Measurements from ENCODE around the gene NCF2. TPM values are rescaled to one million over a fixed set of nuclear protein-coding genes. Genes with fewer than 3 reads are reported as not detected.

The NCF2 gene
- total RNA-seq, 2 experiments from 2014 or later, result 6.0 to 9.8 TPM

DNA sequence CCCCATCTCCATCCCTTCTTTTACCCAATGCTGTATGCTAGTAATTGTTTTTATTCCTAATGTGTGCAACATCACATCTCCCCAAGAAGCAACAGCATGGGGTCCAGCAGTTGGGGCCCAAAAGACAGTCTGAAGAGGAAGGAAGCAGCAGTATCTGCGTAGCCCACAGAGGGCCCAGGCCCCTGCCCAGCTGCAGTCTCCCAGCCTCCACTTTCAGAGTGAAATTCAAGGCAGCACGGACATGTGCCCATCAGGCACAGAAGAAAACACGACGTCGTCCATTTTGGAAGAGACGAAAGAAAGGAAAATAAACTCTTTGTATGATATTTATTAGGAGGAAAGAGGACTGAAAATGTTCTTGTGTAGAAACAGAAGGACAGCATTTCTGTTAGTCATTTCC, 37.4 kb downstream of the NCF2 start:
- Mint-ChIP-seq H3K4me1 (peaks cover 1% of the 10 kb centered on the region), H3K4me3 (no peak overlapping the region), H3K27ac (peak overlapping the region; percentile 50), H3K36me3 (peaks cover 54% of the 10 kb centered on the region), H3K9me3 (ENCODE audit: low read depth) (no peaks in the 10 kb centered on the region), H3K27me3 (no peaks in the 10 kb centered on the region)
- ATAC-seq (no peak), DNase-seq (no peak)
- CTCF ChIA-PET, result no interaction called here

DNA sequence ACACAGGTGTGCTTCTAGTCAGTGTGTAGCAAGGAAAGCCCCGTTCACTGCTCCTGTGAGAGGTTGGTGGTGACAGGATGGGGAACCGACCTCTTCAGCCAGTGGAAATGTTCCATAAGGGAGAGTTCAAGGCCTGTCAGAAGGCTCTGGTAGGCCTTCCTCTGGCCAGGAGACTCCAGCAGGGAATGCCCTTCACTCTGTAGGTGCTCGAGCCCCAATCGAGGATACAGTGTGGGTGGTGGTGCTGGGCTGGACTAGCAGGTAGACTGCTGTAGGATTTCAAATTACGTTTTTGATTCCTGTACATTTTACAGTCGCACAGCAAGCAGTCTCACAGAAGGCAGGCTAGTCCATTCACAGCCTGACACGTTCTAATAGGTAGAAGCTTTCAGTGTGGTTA, 37.8 kb downstream of the NCF2 start:
- peaks cover 53% of the 10 kb centered on the region for H3K36me3 Mint-ChIP-seq
- H3K27ac Mint-ChIP-seq, result no peak overlapping the region
- H3K4me1 Mint-ChIP-seq, result peaks cover 2% of the 10 kb centered on the region
- no peaks in the 10 kb centered on the region for H3K9me3 Mint-ChIP-seq (ENCODE audit: low read depth)
- no peak for DNase-seq
- ATAC-seq, result no peak
- no peaks in the 10 kb centered on the region for H3K27me3 Mint-ChIP-seq
- CTCF ChIA-PET, result no interaction called here
- H3K4me3 Mint-ChIP-seq, result no peak overlapping the region

DNA sequence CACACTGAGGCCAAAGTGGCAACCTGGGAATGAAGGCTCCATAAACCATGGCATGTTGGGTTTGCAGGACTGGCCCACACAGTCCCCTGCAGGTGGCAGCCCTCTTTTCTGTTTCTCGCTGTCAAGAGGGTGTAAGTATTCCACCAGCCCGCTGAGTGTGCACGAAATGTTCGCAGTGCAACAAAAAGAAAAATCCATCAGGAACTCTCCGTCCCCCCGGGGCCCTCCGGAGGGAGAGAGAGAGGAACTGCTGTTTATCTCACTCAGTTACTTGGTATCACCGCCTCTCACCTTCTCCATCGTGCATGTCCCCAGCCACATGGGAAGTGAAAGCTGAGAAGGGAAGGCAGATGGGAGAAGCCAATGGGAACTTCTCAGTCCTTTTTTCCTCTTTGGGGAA, 38.3 kb downstream of the NCF2 start:
- Mint-ChIP-seq H3K9me3 (ENCODE audit: low read depth) (no peaks in the 10 kb centered on the region), H3K36me3 (peaks cover 54% of the 10 kb centered on the region), H3K27ac (no peak overlapping the region), H3K27me3 (no peaks in the 10 kb centered on the region), H3K4me1 (peaks cover 7% of the 10 kb centered on the region), H3K4me3 (no peak overlapping the region)
- CTCF ChIA-PET, result no interaction called here
- ATAC-seq (no peak), DNase-seq (no peak)

DNA sequence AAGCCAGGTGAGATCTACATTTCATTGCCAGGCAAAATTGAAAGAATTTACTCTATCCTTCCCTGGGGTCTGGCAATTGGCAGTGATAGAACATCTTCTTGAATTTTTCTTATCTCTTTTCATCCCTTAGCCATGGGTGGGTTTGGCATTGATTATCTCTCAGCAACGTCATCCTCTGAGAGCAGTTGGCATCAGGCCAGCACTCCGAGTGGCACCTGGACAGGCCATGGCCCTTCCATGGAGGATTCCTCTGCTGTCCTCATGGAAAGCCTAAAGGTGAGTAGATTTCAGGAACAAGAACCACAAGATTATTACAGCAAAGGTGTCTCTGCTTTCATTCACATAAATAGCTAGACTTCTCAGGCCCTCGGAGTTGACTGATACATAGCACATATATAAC, 39.3 kb downstream of the NCF2 start:
- ATAC-seq (no peak), DNase-seq (no peak)
- H3K27me3 Mint-ChIP-seq, result no peaks in the 10 kb centered on the region
- H3K4me1 Mint-ChIP-seq, result peaks cover 10% of the 10 kb centered on the region
- H3K36me3 Mint-ChIP-seq, result peaks cover 58% of the 10 kb centered on the region
- CTCF ChIA-PET, result no interaction called here
- H3K27ac Mint-ChIP-seq, result no peak overlapping the region
- no peaks in the 10 kb centered on the region for H3K9me3 Mint-ChIP-seq (ENCODE audit: low read depth)
- H3K4me3 Mint-ChIP-seq, result no peak overlapping the region

DNA sequence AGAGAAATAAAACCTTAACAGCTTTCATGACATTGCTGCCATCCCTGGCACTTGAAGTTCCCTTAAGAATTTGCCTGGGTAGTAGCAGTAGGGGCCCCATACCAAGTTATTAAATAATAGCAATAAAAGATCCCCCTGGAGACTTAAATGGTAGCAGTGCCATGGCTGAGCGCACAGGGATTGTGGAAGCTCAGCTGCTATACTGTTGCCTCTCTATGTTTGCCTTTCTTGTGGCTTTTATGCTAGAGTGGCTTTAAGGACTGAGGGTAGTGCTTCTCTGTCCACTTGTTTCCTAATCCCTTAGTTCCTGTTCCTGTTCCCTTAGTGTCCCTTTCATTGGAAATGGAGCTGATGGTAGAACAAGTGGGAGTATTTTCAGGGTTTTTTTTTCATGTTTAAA, 42.1 kb downstream of the NCF2 start:
- peaks cover 12% of the 10 kb centered on the region for H3K4me1 Mint-ChIP-seq
- no peaks in the 10 kb centered on the region for H3K9me3 Mint-ChIP-seq (ENCODE audit: low read depth)
- ATAC-seq (no peak), DNase-seq (no peak)
- peaks cover 68% of the 10 kb centered on the region for H3K36me3 Mint-ChIP-seq
- H3K27me3 Mint-ChIP-seq, result no peaks in the 10 kb centered on the region
- CTCF ChIA-PET, result interaction anchor here (1.3 kb wide), 1 partner anchor 32 kb away, joined by 5 read pairs; no protein-coding TSS in a partner anchor
- no peak overlapping the region for H3K27ac Mint-ChIP-seq
- no peak overlapping the region for H3K4me3 Mint-ChIP-seq

DNA sequence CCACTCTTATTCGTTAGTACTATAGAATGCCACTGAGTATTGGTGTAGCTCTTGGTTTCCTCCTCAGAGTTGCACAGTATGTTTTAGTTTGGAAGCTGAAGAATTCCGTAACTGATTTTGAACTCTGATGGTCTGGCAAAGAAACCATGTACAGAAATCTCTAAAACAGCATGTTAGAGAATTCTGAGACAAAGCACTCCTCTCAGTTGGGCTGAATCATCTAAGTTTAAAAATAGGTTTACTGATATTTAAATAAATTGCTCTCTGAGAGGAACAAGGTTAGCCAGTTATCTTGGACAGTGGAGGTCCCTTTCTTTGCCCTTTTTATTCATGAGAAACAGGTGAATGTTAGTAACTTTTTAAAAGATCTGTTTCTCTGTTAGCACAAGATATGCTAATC, 43.8 kb downstream of the NCF2 start:
- Mint-ChIP-seq H3K4me3 (no peak overlapping the region), H3K27me3 (no peaks in the 10 kb centered on the region), H3K4me1 (peaks cover 17% of the 10 kb centered on the region), H3K36me3 (peaks cover 65% of the 10 kb centered on the region), H3K27ac (no peak overlapping the region), H3K9me3 (ENCODE audit: low read depth) (no peaks in the 10 kb centered on the region)
- no peak for DNase-seq
- CTCF ChIA-PET, result interaction anchor here (0.8 kb wide), 1 partner anchor 83 kb away, joined by 3 read pairs; no protein-coding TSS in a partner anchor
- no peak for ATAC-seq

DNA sequence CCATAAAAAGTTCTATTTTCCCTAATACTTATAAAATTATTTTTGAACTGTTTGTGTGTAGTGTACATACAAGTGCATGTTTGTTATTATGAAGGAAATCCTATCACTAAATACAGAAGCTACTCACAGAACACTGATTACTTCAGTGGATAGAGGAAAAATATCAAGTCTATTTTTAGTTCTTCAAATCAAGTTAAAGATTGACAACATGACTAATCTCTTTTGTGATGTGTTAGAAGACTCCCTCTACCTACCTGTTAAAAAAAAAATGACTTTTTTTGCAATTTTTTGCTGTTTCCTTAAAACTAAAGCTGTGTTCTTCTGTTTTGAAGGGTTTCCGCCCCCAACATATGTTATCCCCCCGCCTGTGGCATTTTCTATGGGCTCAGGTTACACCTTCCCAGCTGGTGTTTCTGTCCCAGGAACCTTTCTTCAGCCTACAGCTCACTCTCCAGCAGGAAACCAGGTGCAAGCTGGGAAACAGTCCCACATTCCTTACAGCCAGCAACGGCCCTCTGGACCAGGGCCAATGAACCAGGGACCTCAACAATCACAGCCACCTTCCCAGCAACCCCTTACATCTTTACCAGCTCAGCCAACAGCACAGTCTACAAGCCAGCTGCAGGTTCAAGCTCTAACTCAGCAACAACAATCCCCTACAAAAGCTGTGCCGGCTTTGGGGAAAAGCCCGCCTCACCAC, 45.5 kb downstream of the NCF2 start:
- H3K27me3 Mint-ChIP-seq, result no peaks in the 10 kb centered on the region
- peaks cover 66% of the 10 kb centered on the region for H3K36me3 Mint-ChIP-seq
- H3K4me3 Mint-ChIP-seq, result no peak overlapping the region
- H3K4me1 Mint-ChIP-seq, result peaks cover 15% of the 10 kb centered on the region
- no peaks in the 10 kb centered on the region for H3K9me3 Mint-ChIP-seq (ENCODE audit: low read depth)
- no peak for DNase-seq
- CTCF ChIA-PET, result interaction anchor here (0.9 to 1.1 kb wide), 3 partner anchors 66 to 140 kb away, joined by 3 read pairs; no protein-coding TSS in a partner anchor
- ATAC-seq, result no peak
- H3K27ac Mint-ChIP-seq, result no peak overlapping the region

DNA sequence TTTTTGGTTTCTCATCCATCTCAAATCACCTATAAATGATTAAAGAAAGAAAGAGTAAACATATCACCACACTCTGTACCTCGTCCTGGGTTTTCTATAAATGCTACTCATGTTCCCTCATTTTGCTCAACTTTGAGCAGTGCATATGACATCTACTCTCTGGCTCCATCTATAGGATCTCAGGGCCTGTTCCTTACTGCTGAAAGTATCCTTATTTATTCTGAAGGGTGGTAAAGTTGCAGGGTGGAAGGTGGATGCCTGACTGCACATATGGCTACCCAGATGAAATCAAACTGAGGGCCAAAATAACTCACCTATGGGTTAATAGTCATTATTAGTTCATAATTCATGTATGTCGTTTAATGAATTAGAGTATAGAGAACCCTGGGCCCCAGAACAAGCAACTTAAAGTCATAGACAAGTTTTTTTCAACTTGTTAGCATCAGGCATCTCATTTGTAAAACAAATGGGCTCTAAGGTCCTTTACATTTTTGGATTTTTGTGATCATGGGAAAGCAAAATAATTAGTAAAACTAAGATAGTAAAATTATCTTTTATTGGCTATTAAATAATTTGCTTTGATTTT, 46.5 kb downstream of the NCF2 start:
- H3K9me3 Mint-ChIP-seq (ENCODE audit: low read depth), result no peaks in the 10 kb centered on the region

DNA sequence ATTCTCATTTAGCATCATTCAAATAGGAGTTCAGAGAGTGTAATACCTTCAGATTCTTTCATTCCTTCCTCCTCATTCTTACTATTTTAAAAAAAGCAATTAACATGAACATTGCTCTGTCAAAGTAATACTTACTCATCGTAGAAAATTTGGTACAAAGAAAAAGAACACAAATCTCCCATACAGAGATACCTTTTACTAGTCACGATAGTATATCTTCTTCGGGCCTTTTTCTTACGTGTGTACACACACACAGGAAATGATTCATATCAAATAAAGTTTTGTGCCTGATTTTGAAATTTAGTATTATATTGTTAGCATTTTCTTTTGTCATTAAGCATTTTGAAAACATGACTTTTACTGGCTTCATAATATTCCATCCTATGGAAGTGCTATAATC, 52.9 kb downstream of the NCF2 start:
- Mint-ChIP-seq H3K36me3 (peaks cover 62% of the 10 kb centered on the region), H3K27ac (no peak overlapping the region), H3K27me3 (no peaks in the 10 kb centered on the region), H3K4me3 (no peak overlapping the region), H3K4me1 (peaks cover 8% of the 10 kb centered on the region), H3K9me3 (ENCODE audit: low read depth) (no peaks in the 10 kb centered on the region)
- CTCF ChIA-PET, result no interaction called here
- no peak for ATAC-seq
- DNase-seq, result no peak

More for the DNA sequence above, 46.5 kb downstream of the NCF2 start:
- ATAC-seq, result peak; percentile 87
- no peaks in the 10 kb centered on the region for H3K27me3 Mint-ChIP-seq
- DNase-seq, result no peak
- peak overlapping the region; percentile 1 for H3K27ac Mint-ChIP-seq
- no peak overlapping the region for H3K4me3 Mint-ChIP-seq
- H3K36me3 Mint-ChIP-seq, result peaks cover 66% of the 10 kb centered on the region
- CTCF ChIA-PET, result no interaction called here
- H3K4me1 Mint-ChIP-seq, result peaks cover 15% of the 10 kb centered on the region

DNA sequence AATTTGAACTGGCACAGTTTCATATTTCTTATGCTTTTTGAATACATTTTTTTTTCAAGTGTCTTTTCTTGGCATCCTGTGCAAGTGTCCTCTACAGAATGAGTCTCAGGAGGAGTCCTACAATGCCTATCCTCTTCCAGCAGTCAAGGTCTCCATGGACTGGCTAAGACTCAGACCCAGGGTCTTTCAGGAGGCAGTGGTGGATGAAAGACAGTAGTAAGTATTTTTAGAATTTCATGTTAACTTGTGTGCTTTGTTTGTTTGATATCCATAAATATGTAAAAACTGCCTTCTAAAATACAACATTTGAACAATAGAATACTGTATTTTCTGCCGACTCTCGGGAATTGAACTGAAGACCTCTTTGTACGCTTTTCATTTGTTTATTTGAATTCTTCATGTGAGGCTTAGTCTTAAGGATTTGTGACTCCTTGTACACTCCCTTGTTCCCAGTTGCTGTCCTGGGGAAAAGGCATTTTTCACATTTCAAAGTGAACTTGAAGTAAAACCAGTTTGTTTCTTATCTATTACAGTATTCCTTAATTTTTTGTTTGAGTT, 56.6 kb downstream of the NCF2 start:
- Mint-ChIP-seq H3K27me3 (no peaks in the 10 kb centered on the region), H3K4me3 (no peak overlapping the region), H3K4me1 (peaks cover 3% of the 10 kb centered on the region), H3K36me3 (peaks cover 60% of the 10 kb centered on the region), H3K9me3 (ENCODE audit: low read depth) (no peaks in the 10 kb centered on the region), H3K27ac (no peak overlapping the region)
- CTCF ChIA-PET, result no interaction called here
- ATAC-seq (no peak), DNase-seq (no peak)

DNA sequence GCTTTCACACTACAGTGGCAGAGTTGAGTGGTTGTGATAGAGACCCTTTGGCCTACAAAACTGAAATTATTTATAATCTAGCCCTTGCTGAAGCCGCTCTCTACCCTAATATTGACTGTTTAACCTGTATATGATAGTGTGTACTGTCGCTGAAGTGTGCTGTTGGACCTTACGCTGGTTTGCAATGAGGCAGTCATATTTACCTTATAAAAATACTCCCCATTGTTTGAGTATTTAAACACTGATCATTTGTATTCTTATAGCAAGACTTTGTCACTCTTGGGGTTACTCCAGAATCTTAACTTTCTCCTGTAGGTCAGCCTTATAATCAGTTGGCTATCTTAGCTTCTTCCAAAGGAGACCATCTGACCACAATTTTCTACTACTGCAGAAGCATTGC, 61.7 kb downstream of the NCF2 start:
- CTCF ChIA-PET, result interaction anchor here (1.0 kb wide), 1 partner anchor 11 kb away, joined by 3 read pairs; no protein-coding TSS in a partner anchor
- ATAC-seq (no peak), DNase-seq (no peak)
- Mint-ChIP-seq H3K36me3 (peaks cover 47% of the 10 kb centered on the region), H3K4me1 (no peaks in the 10 kb centered on the region), H3K9me3 (ENCODE audit: low read depth) (no peaks in the 10 kb centered on the region), H3K4me3 (no peak overlapping the region), H3K27me3 (no peaks in the 10 kb centered on the region), H3K27ac (no peak overlapping the region)

DNA sequence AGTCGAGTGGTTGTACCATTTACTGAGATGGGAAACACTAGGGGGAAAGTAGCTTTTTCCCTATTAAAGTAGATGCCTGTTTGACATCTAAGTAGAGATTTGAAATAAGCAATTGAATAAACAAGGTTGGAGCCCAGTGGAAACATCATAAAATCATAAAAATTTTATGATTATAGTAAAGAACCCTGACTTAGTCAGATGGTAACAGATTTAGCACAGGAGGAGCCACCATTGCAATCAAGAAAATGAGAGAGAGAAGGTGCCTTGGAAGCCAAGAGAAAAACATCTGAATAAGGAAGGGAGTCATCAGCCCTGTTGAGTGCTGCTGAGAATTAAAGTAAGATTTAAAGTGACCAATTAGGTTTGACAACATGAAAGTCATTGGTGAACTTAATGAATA, 68.2 kb downstream of the NCF2 start:
- CTCF ChIA-PET, result interaction anchor here (0.9 kb wide), 1 partner anchor 24 kb away, joined by 3 read pairs; no protein-coding TSS in a partner anchor
- no peak overlapping the region for H3K27ac Mint-ChIP-seq
- H3K27me3 Mint-ChIP-seq, result no peaks in the 10 kb centered on the region
- ATAC-seq (no peak), DNase-seq (no peak)
- H3K9me3 Mint-ChIP-seq (ENCODE audit: low read depth), result no peaks in the 10 kb centered on the region
- no peak overlapping the region for H3K4me3 Mint-ChIP-seq
- peaks cover 3% of the 10 kb centered on the region for H3K4me1 Mint-ChIP-seq
- peaks cover 35% of the 10 kb centered on the region for H3K36me3 Mint-ChIP-seq

DNA sequence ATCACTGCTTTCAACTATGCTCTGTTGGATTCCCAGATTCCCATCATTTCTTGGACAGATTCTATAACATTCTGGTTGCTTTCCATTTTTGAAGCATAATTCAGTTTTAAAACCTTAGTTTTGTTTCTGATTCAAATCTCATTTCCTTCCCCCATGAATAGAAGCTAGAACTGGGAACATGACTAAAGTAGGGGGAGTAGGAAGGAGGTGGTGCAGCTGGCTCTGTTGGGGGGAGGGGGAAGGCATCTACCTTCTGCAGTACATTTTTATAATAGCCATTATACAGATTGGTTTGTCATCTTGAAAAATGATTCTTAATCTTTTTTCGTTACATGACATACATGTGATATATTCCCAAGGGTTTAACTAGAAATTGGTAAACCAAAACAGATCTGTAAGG, 69.9 kb downstream of the NCF2 start:
- DNase-seq, result no peak
- Mint-ChIP-seq H3K4me3 (no peak overlapping the region), H3K36me3 (peaks cover 31% of the 10 kb centered on the region), H3K27ac (no peak overlapping the region), H3K4me1 (peaks cover 6% of the 10 kb centered on the region), H3K9me3 (ENCODE audit: low read depth) (no peaks in the 10 kb centered on the region), H3K27me3 (no peaks in the 10 kb centered on the region)
- ATAC-seq, result no peak
- CTCF ChIA-PET, result interaction anchor here (1.1 kb wide), 1 partner anchor 135 kb away, joined by 3 read pairs; no protein-coding TSS in a partner anchor

DNA sequence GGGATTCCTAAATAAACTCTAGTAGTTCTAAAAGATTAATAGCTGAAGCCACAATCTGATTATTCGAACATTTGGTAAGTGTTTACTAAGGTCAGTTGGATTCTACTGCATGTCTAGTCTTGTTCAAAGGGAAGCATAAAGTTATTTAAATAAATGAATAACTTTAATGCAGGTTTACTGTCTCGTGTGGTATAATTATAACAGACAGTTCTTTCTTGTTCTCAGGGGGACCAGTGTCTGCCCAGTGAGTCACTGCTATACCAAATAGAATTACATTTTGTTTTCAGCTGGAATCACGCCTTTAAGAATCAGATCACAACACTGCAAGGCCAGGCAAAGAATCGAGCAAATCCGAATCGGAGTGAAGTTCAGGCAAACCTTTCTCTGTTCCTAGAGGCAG, 72.9 kb downstream of the NCF2 start:
- H3K27me3 Mint-ChIP-seq, result no peaks in the 10 kb centered on the region

More for the DNA sequence above, 72.9 kb downstream of the NCF2 start:
- no peak for DNase-seq
- no peak for ATAC-seq
- Mint-ChIP-seq H3K36me3 (peaks cover 22% of the 10 kb centered on the region), H3K4me1 (peaks cover 18% of the 10 kb centered on the region), H3K27ac (no peak overlapping the region), H3K9me3 (ENCODE audit: low read depth) (no peaks in the 10 kb centered on the region), H3K4me3 (no peak overlapping the region)
- CTCF ChIA-PET, result no interaction called here
